Adrenal gland (tissue), 19 donors: ENCODE results near the gene TNRC6B. TPM values are rescaled to one million over a fixed set of nuclear protein-coding genes. Genes with fewer than 3 reads are reported as not detected.

Experiments
- DNase-seq, 7 donors: peaks; one replicate each; pipeline ENCODE4 v3.0.0-alpha.2; 2019 to 2020
- H3K27ac ChIP-seq, 5 donors: fragments of 200-600 bp; sonication (generic) in 4 of 5; 1 replicate in 3 of 5; 2 replicates in 2 of 5; pipeline versions ENCODE4 v1.5.1 to v1.8.0; 2016 to 2020; ENCODE audit warnings: mild to moderate bottlenecking in 1 of 5
- H3K27me3 ChIP-seq: fragments of 200-600 bp; 2 replicates; pipeline ENCODE4 v1.8.0; 2021
- H3K36me3 ChIP-seq, 2 donors: fragments of 200-600 bp; replicated peaks in 1 of 2; 1 replicate in 1 of 2; 2 replicates in 1 of 2; pipeline versions ENCODE4 v1.5.1 to v1.8.0; 2018 to 2022
- H3K4me1 ChIP-seq, 2 donors: fragments of 200-600 bp; replicated peaks in 1 of 2; 1 replicate in 1 of 2; 2 replicates in 1 of 2; pipeline versions ENCODE4 v1.5.1 to v1.8.0; 2018 to 2021
- H3K4me3 ChIP-seq, 4 donors: fragments of 200-600 bp; sonication (generic) in 3 of 4; one replicate each; pipeline ENCODE4 v1.5.1; 2016 to 2018
- H3K9me3 ChIP-seq, 3 donors: fragments of 200-600 bp; sonication (generic) in 1 of 3; replicated peaks in 1 of 3; 1 replicate in 2 of 3; 2 replicates in 1 of 3; pipeline versions ENCODE4 v1.5.1 to v1.8.0; 2016 to 2021
- CTCF ChIP-seq, 6 experiments: fragments of 450-650 bp in 4 of 6; fragments of 200-600 bp in 2 of 6; sonication (generic) in 1 of 6; IDR thresholded peaks; 1 replicate in 5 of 6; 2 replicates in 1 of 6; pipeline versions ENCODE4 v1.5.1 to v1.8.0; 2016 to 2021; ENCODE audit warnings: antibody characterized with exemption in 6 of 6, mild to moderate bottlenecking in 2 of 6, moderate library complexity in 1 of 6
- POLR2A ChIP-seq, 2 donors: fragments of 450-650 bp; IDR thresholded peaks; one replicate each; pipeline ENCODE4 v1.6.1; 2017; ENCODE audit warnings: antibody characterized with exemption in 2 of 2, mild to moderate bottlenecking in 2 of 2, moderate library complexity in 1 of 2
- WGBS, 4 donors: extraction: QIAGEN DNeasy Blood & Tissue Kit in 2 of 4; methylation state at CpG; one replicate each; pipeline versions ENCODE4 v1.1.5 to v1.1.7; 2013 to 2017; 5-methylcytosine and 5-hydroxymethylcytosine counted together
- intact Hi-C, 2 donors: fragments of 100-400 bp; cut with DNase I; formaldehyde crosslinking; loops; one replicate each; pipeline versions ENCODE4 v1.14.1 to v1.15.0; 2022 to 2023
- long read RNA-seq, 10 donors: library from polyadenylated mRNA in 3 of 10; unstranded in 2 of 10; stranded (forward) in 1 of 10; transcript quantifications; one replicate each; pipeline ENCODE4 v2.0.0 and lab custom pipeline, GENCODE V29; 2021 to 2026
- polyA plus RNA-seq, 3 donors: library from polyadenylated mRNA; stranded (reverse); fragments of 200-250 nt in 2 of 3; fragments of 350-450 nt in 1 of 3; fragmentation: Illumina TruSeq in 1 of 3; extraction: RNeasy Lipid Tissue Mini Kit (QIAGEN cat#74804) in 1 of 3; gene quantifications; one replicate each; pipeline ENCODE4 v1.2.3, GENCODE V29; 2013 to 2014
- total RNA-seq, 9 donors: library from RNA; depleted of rRNA in 4 of 9; stranded (reverse); fragments of >200 nt in 4 of 9; fragments of 120-200 nt in 1 of 9; fragmentation: NEBNext Ultra II Directional in 1 of 9; extraction: Animal tissue kit (Norgen Biotek cat#: 25700) in 1 of 9; gene quantifications; one replicate each; pipeline versions ENCODE4 v1.1.0 to v1.2.4, GENCODE V29; 2013 to 2023
- donor health status: healthy with polysubstance abuse.
- donor health status: Bipolar disorder and iron deficiency.
- donor health status: DM: yes; HTN: yes; CAD: no.
- donor health status: DM: no; HTN: no; CAD: no.
- donor health status: DM: no; HTN: no; CAD: no.
- donor health status: DM: yes; HTN: yes; CAD: no.

TNRC6B gene, protein sequence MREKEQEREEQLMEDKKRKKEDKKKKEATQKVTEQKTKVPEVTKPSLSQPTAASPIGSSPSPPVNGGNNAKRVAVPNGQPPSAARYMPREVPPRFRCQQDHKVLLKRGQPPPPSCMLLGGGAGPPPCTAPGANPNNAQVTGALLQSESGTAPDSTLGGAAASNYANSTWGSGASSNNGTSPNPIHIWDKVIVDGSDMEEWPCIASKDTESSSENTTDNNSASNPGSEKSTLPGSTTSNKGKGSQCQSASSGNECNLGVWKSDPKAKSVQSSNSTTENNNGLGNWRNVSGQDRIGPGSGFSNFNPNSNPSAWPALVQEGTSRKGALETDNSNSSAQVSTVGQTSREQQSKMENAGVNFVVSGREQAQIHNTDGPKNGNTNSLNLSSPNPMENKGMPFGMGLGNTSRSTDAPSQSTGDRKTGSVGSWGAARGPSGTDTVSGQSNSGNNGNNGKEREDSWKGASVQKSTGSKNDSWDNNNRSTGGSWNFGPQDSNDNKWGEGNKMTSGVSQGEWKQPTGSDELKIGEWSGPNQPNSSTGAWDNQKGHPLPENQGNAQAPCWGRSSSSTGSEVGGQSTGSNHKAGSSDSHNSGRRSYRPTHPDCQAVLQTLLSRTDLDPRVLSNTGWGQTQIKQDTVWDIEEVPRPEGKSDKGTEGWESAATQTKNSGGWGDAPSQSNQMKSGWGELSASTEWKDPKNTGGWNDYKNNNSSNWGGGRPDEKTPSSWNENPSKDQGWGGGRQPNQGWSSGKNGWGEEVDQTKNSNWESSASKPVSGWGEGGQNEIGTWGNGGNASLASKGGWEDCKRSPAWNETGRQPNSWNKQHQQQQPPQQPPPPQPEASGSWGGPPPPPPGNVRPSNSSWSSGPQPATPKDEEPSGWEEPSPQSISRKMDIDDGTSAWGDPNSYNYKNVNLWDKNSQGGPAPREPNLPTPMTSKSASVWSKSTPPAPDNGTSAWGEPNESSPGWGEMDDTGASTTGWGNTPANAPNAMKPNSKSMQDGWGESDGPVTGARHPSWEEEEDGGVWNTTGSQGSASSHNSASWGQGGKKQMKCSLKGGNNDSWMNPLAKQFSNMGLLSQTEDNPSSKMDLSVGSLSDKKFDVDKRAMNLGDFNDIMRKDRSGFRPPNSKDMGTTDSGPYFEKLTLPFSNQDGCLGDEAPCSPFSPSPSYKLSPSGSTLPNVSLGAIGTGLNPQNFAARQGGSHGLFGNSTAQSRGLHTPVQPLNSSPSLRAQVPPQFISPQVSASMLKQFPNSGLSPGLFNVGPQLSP (N-terminal part only)
- total RNA-seq (10 to 100 TPM; 25.1 to 57.6 (median 37.7) TPM), polyA plus RNA-seq (10 to 100 TPM in 1 of 3 donors, 1 to 10 TPM in 2; 2.8 to 16.4 (median 8.9) TPM)
- long read RNA-seq, donor 1 = 0 reads
- long read RNA-seq, donor 2 = 0 reads
- long read RNA-seq, donor 3, partial matches to known transcripts = 0 of 1 reads
- long read RNA-seq, donor 3, other reads (novel, unspliced or antisense) = 0 of 1 reads
- long read RNA-seq, donor 4, partial matches to known transcripts = 6 of 22 reads
- long read RNA-seq, donor 4, other reads (novel, unspliced or antisense) = 16 of 22 reads
- long read RNA-seq, donor 5, full-length matches to known transcripts = 1 of 9 reads
- long read RNA-seq, donor 5, partial matches to known transcripts = 5 of 9 reads
- long read RNA-seq, donor 5, other reads (novel, unspliced or antisense) = 3 of 9 reads
- long read RNA-seq, donor 6, partial matches to known transcripts = 7 of 21 reads
- long read RNA-seq, donor 6, other reads (novel, unspliced or antisense) = 12 of 21 reads
- long read RNA-seq, donor 7 = 0 reads
- long read RNA-seq, donor 8, partial matches to known transcripts = 5 of 5 reads
- long read RNA-seq, donor 8, other reads (novel, unspliced or antisense) = 0 of 5 reads
- long read RNA-seq, donor 9 = 0 reads
- long read RNA-seq, donor 10 = 0 reads

DNA sequence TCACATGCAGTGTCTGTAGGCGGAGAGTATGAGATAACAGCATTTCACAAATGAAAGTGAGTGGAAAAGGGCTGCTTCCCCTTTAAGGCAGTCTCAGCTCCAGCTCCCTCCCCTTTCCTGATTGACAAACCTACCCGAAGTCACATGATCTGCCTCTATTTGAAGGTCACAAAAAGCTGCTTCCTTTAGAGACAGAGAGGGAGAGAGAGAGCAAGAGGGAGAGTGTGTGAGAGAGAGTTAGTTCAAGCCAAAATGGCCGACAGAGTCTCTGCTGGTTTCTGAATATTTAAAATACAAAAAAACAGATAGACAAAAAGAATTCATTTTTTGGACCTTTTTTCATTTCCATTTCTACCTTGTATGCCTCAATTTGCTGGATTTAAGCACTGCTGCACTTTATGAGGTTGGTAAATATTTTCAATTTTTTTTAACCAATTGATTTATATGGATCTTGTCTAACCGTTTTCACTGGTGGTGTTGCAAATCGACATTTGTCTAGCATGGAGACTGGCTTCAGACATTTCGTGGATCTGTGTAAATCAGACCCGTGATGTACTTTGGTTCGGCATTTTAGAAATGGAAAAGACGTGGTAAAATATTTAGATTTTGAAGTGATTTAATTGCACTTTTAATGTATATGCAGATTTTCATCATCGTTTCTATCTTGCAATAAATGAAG is at the start of gene TNRC6B:
TNRC6B (plus strand) TSS at position 188 of the 679 bp plus-strand sequence; CDS start at position 399, 211 bp downstream.
- 0% methylated on average over 10 of the region's 10 CpGs for WGBS, 4 donors
- intact Hi-C loops = no loop called here
- no peaks in the 10 kb centered on the region for H3K36me3 ChIP-seq
- peak; percentile 97 to 99 for TF ChIP-seq POLR2A (IDR thresholded peaks at IDR 0.05)
- no peak for TF ChIP-seq CTCF (IDR thresholded peaks at IDR 0.05)
- DNase-seq = peak; percentile 82 to 94 (median 88)
- H3K27me3 ChIP-seq = no peaks in the 10 kb centered on the region
- peak within 1 kb of the TSS; percentile 25 to 81 (median 74) for H3K27ac ChIP-seq
- no peaks in the 10 kb centered on the region for H3K9me3 ChIP-seq
- H3K4me3 ChIP-seq = peak within 1 kb of the TSS; percentile 13 to 95 (median 54)
- H3K4me1 ChIP-seq = peaks cover 18 to 51% of the 10 kb centered on the region in 2 donors

GRCh38 chr22:40128989-40129388 is 48.7 kb upstream of the TNRC6B start:
- no peak overlapping the region for H3K27ac ChIP-seq
- no peaks in the 10 kb centered on the region for H3K27me3 ChIP-seq
- intact Hi-C loops = no loop called here
- no peak overlapping the region for H3K4me3 ChIP-seq
- no peaks in the 10 kb centered on the region for H3K9me3 ChIP-seq
- TF ChIP-seq CTCF (IDR thresholded peaks at IDR 0.05) (no peak), POLR2A (IDR thresholded peaks at IDR 0.05) (no peak)
- no peaks in the 10 kb centered on the region for H3K4me1 ChIP-seq
- no peak for DNase-seq
- H3K36me3 ChIP-seq = peaks cover 0 to 4% of the 10 kb centered on the region in 2 donors
- 65 to 79% (median 69%) methylated on average over 4 of the region's 4 CpGs for WGBS, 4 donors

DNA sequence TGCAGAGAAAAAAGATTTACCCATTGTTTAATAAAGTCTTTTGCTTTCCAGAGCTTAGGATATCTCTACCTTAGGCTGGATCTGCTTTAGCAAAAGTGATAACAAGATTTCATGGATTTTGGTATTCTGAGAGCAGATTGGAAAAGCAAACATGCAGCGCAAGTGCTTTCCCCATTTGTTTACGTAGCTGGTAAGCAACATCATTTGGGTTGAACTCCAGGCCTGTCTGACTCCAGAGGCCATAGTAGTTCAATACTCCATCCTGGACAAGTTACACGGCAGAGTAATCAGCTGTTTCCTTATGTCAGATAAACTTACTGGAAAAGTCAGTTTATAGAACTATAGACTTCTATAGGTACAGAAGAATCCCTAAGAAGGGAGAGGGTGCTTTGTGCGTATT is 40.6 kb upstream of the TNRC6B start:
- 80 to 94% (median 91%) methylated on average over 4 of the region's 4 CpGs for WGBS, 4 donors
- H3K9me3 ChIP-seq = no peaks in the 10 kb centered on the region
- H3K4me3 ChIP-seq = no peak overlapping the region
- intact Hi-C loops = no loop called here
- H3K27ac ChIP-seq = no peak overlapping the region
- no peak for DNase-seq
- no peaks in the 10 kb centered on the region for H3K4me1 ChIP-seq
- TF ChIP-seq CTCF (IDR thresholded peaks at IDR 0.05) (no peak), POLR2A (IDR thresholded peaks at IDR 0.05) (no peak)
- no peaks in the 10 kb centered on the region for H3K36me3 ChIP-seq
- H3K27me3 ChIP-seq = no peaks in the 10 kb centered on the region
